SH-SY5Y (cell line): ENCODE results near the gene YAP1.

Source experiments
- GATA2 ChIP-seq: IDR thresholded peaks from 2 replicates; pipeline ENCODE4 v1.6.1; 2011; ENCODE audit warnings: mild to moderate bottlenecking, low read depth, low read length
- GATA3 ChIP-seq: IDR thresholded peaks from 2 replicates; pipeline ENCODE4 v1.6.1; 2011; ENCODE audit warnings: low read depth, mild to moderate bottlenecking, low read length, moderate library complexity

DNA sequence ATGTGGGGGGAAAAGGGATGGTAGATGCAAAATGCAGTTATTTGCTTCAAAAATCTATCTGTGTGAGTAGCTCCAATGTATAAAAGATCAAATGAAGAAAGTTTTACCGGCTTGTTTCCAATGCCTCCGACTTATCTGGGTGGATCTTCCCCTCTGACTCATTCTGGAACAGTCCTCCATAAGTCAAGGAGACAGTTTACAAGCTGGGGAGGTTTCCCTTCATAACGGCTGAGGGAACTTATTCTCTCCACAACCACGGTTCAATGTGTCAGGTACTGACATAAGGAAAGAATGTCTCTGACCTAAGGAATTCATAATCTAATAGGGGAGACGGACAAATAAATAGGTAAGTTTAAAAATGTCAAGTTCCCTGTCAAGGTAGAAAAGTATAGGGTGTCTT lies 157.4 kb downstream of the YAP1 start:
- TF ChIP-seq GATA3 = no peak
- no peak for TF ChIP-seq GATA2
